ES-I3 (cell line): ENCODE results near the gene PKP3.

ENCODE experiments used
- H3K36me3 ChIP-seq: 2 replicates; pipeline ENCODE4 v1.6.1; 2013; ENCODE audit warnings: mild to moderate bottlenecking, low read length, control low read depth, moderate library complexity; ENCODE audit not compliant: insufficient read depth
- H3K4me1 ChIP-seq: 2 replicates; pipeline ENCODE4 v1.6.1; 2013; ENCODE audit warnings: mild to moderate bottlenecking, control low read depth, low read length; ENCODE audit not compliant: insufficient read depth
- H3K9ac ChIP-seq: 2 replicates; pipeline ENCODE4 v1.6.1; 2013; ENCODE audit warnings: low read depth, mild to moderate bottlenecking, low read length, moderate library complexity
- H3K9me3 ChIP-seq: 2 replicates; pipeline ENCODE4 v1.6.1; 2013; ENCODE audit warnings: mild to moderate bottlenecking, low read length, moderate library complexity; ENCODE audit not compliant: control insufficient read depth, insufficient read depth

Gene PKP3

GRCh38 chr11:440065-441042 lies 46.3 kb downstream of the PKP3 start:
- peaks cover 3% of the 10 kb centered on the region; the same call in 1 of the 2 replicates for H3K4me1 ChIP-seq
- no peak overlapping the region for H3K9ac ChIP-seq
- H3K36me3 ChIP-seq: no peaks in the 10 kb centered on the region
- H3K9me3 ChIP-seq: no peaks in the 10 kb centered on the region

- peak overlapping the region; percentile 35; the same call in 1 of the 2 replicates for H3K9ac ChIP-seq
- peaks cover 3% of the 10 kb centered on the region; the same call in 1 of the 2 replicates for H3K4me1 ChIP-seq
- H3K36me3 ChIP-seq: no peaks in the 10 kb centered on the region
- no peaks in the 10 kb centered on the region for H3K9me3 ChIP-seq
These were observed 47.0 kb downstream of the PKP3 start for GRCh38 chr11:441043-441417.

- no peaks in the 10 kb centered on the region for H3K9me3 ChIP-seq
- H3K36me3 ChIP-seq: no peaks in the 10 kb centered on the region
- H3K4me1 ChIP-seq: peaks cover 3% of the 10 kb centered on the region; the same call in 1 of the 2 replicates
- H3K9ac ChIP-seq: peak within 1 kb of the TSS; percentile 35; the same call in 1 of the 2 replicates
These were observed 47.6 kb downstream of the PKP3 start, which contains the start of gene ANO9 for GRCh38 chr11:441418-442274. Gene ANO9, minus strand, starts transcription at chr11:442011. Its CDS starts 85 bp downstream, at chr11:441926.

GRCh38 chr11:442611-443081 lies 48.6 kb downstream of the PKP3 start:
- Histone ChIP-seq H3K9ac (no peak overlapping the region), H3K36me3 (no peaks in the 10 kb centered on the region), H3K9me3 (no peaks in the 10 kb centered on the region), H3K4me1 (peaks cover 3% of the 10 kb centered on the region; the same call in 1 of the 2 replicates)

GRCh38 chr11:443542-444199 lies 49.7 kb downstream of the PKP3 start:
- Histone ChIP-seq H3K9me3 (no peaks in the 10 kb centered on the region), H3K36me3 (no peaks in the 10 kb centered on the region), H3K9ac (no peak overlapping the region), H3K4me1 (peaks cover 3% of the 10 kb centered on the region; the same call in 1 of the 2 replicates)

- no peaks in the 10 kb centered on the region for H3K9me3 ChIP-seq
- H3K9ac ChIP-seq: no peak overlapping the region
- H3K36me3 ChIP-seq: no peaks in the 10 kb centered on the region
- peaks cover 3% of the 10 kb centered on the region; the same call in 1 of the 2 replicates for H3K4me1 ChIP-seq
These were observed 50.6 kb downstream of the PKP3 start for GRCh38 chr11:444396-445144.

GRCh38 chr11:445765-446588 lies 52.0 kb downstream of the PKP3 start:
- no peak overlapping the region for H3K9ac ChIP-seq
- peaks cover 3% of the 10 kb centered on the region; the same call in 1 of the 2 replicates for H3K4me1 ChIP-seq
- no peaks in the 10 kb centered on the region for H3K9me3 ChIP-seq
- H3K36me3 ChIP-seq: no peaks in the 10 kb centered on the region

- Histone ChIP-seq H3K36me3 (no peaks in the 10 kb centered on the region; the same call in 1 of the 2 replicates), H3K9me3 (no peaks in the 10 kb centered on the region), H3K4me1 (no peaks in the 10 kb centered on the region), H3K9ac (no peak overlapping the region)
These were observed 52.9 kb downstream of the PKP3 start for GRCh38 chr11:446891-447290.

- no peaks in the 10 kb centered on the region; the same call in 1 of the 2 replicates for H3K36me3 ChIP-seq
- no peaks in the 10 kb centered on the region for H3K9me3 ChIP-seq
- peak overlapping the region; percentile 61 for H3K9ac ChIP-seq
- no peaks in the 10 kb centered on the region for H3K4me1 ChIP-seq
These were observed 54.1 kb downstream of the PKP3 start for GRCh38 chr11:447923-448731.

GRCh38 chr11:449889-450808 lies 56.1 kb downstream of the PKP3 start, which contains the start of gene PTDSS2:
Gene PTDSS2, plus strand, starts transcription at chr11:450279. Its CDS starts 177 bp downstream, at chr11:450456.
- no peaks in the 10 kb centered on the region; the same call in 1 of the 2 replicates for H3K36me3 ChIP-seq
- no peaks in the 10 kb centered on the region for H3K4me1 ChIP-seq

GRCh38 chr11:450809-451451 lies 56.9 kb downstream of the PKP3 start:
- H3K36me3 ChIP-seq: no peaks in the 10 kb centered on the region; the same call in 1 of the 2 replicates
- no peaks in the 10 kb centered on the region for H3K9me3 ChIP-seq
- H3K4me1 ChIP-seq: peaks cover 4% of the 10 kb centered on the region; the same call in 1 of the 2 replicates
- peak overlapping the region; percentile 93 for H3K9ac ChIP-seq

More at GRCh38 chr11:449889-450808, 56.1 kb downstream of the PKP3 start, which contains the start of gene PTDSS2:
- Histone ChIP-seq H3K9ac (peak within 1 kb of the TSS; percentile 93), H3K9me3 (no peaks in the 10 kb centered on the region)
